Measurements from ENCODE around the gene HIPK4. TPM values are rescaled to one million over a fixed set of nuclear protein-coding genes. Genes with fewer than 3 reads are reported as not detected.

The HIPK4 gene
- total RNA-seq, 1 experiment from 2014 or later, result 0.15 TPM

DNA sequence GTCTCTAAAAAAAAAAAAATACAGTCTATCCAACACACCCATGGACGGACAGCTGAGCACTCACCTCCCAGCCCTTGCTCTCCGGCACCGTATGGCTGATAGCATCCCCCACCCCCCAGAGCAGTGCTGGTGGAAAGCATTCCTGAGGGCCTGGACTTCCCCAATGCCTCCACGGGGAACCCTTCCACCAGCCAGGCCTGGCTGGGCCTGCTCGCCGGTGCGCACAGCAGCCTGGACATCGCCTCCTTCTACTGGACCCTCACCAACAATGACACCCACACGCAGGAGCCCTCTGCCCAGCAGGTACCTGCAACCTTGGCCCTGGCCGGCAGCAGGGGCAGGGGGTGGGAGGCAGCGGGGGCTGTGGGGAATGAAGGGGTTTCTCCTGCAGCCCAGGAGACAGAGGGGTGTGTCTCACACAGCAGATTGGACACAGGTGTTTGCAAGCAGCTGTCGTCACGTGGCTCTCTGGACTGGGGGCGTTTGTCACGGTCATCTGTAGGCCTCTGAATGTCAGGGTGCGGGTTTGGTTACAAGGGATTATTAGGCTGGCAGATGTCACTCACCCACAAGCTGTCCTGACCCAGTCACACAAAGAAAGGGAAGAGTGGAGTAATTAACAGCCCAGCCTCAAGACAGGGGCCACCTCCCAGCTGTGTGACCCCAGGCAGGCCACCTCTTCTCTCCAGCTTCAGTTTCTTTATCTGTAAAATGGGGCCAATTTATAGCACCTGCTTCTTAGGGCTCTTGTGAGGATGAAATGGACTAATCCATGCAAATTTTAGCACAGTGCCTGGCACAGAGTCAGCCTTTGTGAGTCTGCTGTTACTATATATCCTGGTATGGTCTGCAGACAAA lies 22.2 kb downstream of the HIPK4 start:
- intact Hi-C loops (cut with micrococcal nuclease; ENCODE audit: unreplicated experiment), result no loop called here
- BruUV-seq (replicated peaks), result no TSS peak
- Histone ChIP-seq H3K9me3 (ENCODE audit: low read depth, low read length, poor library complexity, severe bottlenecking) (no peaks in the 10 kb centered on the region), H3K4me3 (ENCODE audit: low read depth, low read length, poor library complexity, severe bottlenecking) (no peak overlapping the region), H3K27ac (ENCODE audit: low read depth, low read length, poor library complexity, severe bottlenecking) (no peak overlapping the region), H3K36me3 (ENCODE audit: insufficient read depth, low read length, poor library complexity, severe bottlenecking) (peaks cover 45% of the 10 kb centered on the region), H3K4me1 (ENCODE audit: insufficient read depth, low read length, poor library complexity, severe bottlenecking) (peaks cover 14% of the 10 kb centered on the region), H3K27me3 (replicated peaks; ENCODE audit: insufficient read depth, low read depth, low read length, poor library complexity) (no peaks in the 10 kb centered on the region)
- TF ChIP-seq, protein P1, sequence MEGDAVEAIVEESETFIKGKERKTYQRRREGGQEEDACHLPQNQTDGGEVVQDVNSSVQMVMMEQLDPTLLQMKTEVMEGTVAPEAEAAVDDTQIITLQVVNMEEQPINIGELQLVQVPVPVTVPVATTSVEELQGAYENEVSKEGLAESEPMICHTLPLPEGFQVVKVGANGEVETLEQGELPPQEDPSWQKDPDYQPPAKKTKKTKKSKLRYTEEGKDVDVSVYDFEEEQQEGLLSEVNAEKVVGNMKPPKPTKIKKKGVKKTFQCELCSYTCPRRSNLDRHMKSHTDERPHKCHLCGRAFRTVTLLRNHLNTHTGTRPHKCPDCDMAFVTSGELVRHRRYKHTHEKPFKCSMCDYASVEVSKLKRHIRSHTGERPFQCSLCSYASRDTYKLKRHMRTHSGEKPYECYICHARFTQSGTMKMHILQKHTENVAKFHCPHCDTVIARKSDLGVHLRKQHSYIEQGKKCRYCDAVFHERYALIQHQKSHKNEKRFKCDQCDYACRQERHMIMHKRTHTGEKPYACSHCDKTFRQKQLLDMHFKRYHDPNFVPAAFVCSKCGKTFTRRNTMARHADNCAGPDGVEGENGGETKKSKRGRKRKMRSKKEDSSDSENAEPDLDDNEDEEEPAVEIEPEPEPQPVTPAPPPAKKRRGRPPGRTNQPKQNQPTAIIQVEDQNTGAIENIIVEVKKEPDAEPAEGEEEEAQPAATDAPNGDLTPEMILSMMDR (conservative IDR thresholded peaks at IDR 0.05; ENCODE audit: low read depth, low read length), result no peak
- no peak for TF ChIP-seq EZH2 (IDR thresholded peaks at IDR 0.05; ENCODE audit: borderline replicate concordance, low read depth, low read length, poor library complexity, severe bottlenecking)
- DNase-seq (ENCODE audit: low spot score), result no peak
- ChIA-PET POLR2A (ENCODE audit: low non-redundant PET) (no interaction called here), CTCF (interaction anchor here (0.6 to 1.4 kb wide), 2 partner anchors 62 to 139 kb away, joined by 3 to 8 read pairs; no protein-coding TSS in a partner anchor)

DNA sequence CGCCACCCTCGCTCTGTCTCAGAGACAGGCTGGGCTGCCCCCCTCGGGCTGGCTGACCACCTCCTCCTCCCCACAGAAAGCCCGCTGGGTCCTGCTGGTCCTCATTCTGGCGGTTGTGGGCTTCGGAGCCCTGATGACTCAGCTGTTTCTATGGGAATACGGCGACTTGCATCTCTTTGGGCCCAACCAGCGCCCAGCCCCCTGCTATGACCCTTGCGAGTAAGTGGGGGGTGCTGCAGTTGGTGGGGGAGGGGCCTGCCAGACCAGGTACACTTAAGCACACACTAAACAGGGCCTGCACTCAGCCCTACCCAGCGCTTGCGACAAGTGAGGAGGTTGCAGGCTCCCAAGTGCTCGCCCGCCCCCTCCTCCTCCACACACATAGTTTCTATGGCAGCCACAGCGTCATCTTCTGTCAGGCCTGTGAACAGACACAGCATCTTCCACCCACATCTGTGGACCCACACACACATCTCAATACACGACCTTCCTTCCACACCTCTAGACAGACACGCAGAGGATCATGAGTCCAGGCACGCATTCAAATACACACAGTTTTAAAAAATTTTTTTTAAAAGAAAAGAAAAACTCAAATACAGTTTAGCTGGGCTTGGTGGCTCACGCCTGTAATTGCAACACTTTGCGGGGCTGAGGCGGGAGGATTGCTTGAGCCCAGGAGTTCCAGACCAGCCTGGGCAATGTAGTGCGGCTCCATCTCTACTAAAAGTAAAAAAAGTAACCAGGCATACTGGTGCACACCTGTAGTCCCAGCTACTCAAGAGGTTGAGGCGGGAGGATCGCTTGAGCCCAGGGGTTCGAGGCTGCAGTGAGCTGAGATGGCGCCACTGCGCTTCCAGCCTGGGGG lies 23.1 kb downstream of the HIPK4 start:
- TF ChIP-seq EZH2 (IDR thresholded peaks at IDR 0.05; ENCODE audit: borderline replicate concordance, low read depth, low read length, poor library complexity, severe bottlenecking), result no peak
- TF ChIP-seq, protein P1 (conservative IDR thresholded peaks at IDR 0.05; ENCODE audit: low read depth, low read length), result peak; percentile 40
- peaks cover 41% of the 10 kb centered on the region for H3K36me3 ChIP-seq (ENCODE audit: insufficient read depth, low read length, poor library complexity, severe bottlenecking)
- intact Hi-C loops (cut with micrococcal nuclease; ENCODE audit: unreplicated experiment), result no loop called here
- CTCF ChIA-PET, result interaction anchor here (0.6 to 1.4 kb wide), 2 partner anchors 61 to 138 kb away, joined by 3 to 8 read pairs; no protein-coding TSS in a partner anchor
- H3K4me1 ChIP-seq (ENCODE audit: insufficient read depth, low read length, poor library complexity, severe bottlenecking), result peaks cover 14% of the 10 kb centered on the region
- H3K27me3 ChIP-seq (replicated peaks; ENCODE audit: insufficient read depth, low read depth, low read length, poor library complexity), result no peaks in the 10 kb centered on the region
- POLR2A ChIA-PET (ENCODE audit: low non-redundant PET), result no interaction called here
- H3K9me3 ChIP-seq (ENCODE audit: low read depth, low read length, poor library complexity, severe bottlenecking), result no peaks in the 10 kb centered on the region
- peak; percentile 72 for DNase-seq (ENCODE audit: low spot score)
- peak overlapping the region; percentile 83 for H3K27ac ChIP-seq (ENCODE audit: low read depth, low read length, poor library complexity, severe bottlenecking)
- no TSS peak for BruUV-seq (replicated peaks)
- peak overlapping the region; percentile 62 for H3K4me3 ChIP-seq (ENCODE audit: low read depth, low read length, poor library complexity, severe bottlenecking)

DNA sequence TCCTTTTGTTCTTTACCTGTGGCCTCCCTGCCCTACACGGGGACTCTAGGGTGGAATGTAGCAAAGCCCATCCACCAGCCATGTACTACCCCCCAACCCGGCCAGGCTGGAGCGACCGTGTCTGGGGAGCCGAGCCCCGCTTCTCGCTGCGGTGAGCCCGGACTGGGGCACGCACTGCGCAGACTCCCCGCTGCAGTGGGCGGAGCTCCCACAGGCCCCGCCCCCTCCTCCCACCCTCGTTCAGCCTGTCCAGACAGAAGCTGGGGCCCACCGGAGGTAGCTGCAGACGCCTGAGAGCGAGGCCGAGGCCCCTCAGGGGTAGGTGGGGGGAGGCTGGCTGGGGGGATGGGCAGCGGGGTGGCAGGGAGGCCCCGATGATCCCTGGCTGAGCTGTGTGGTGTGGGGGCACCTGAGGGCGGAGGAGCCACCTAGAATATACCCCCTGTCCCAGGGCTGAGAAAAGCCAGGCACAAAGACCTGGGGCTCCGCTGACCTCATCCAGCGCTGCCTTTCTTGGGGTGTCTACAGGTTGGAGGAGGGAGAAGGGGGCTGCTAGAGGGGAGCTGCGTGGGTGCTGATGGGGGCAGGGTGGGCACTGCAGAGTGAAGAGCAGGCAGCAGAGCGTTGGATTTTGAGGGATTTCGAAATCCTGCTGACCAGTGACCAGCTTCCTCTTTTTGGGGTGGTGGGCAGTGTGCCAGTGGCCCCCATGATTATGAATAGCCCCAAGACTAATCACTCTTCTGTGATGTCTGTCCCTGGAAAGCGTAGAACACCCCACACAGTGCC lies 24.2 kb downstream of the HIPK4 start:
- TF ChIP-seq, protein P1 (conservative IDR thresholded peaks at IDR 0.05; ENCODE audit: low read depth, low read length), result no peak
- no peak for TF ChIP-seq EZH2 (IDR thresholded peaks at IDR 0.05; ENCODE audit: borderline replicate concordance, low read depth, low read length, poor library complexity, severe bottlenecking)
- Histone ChIP-seq H3K27ac (ENCODE audit: low read depth, low read length, poor library complexity, severe bottlenecking) (peak overlapping the region; percentile 83), H3K27me3 (replicated peaks; ENCODE audit: insufficient read depth, low read depth, low read length, poor library complexity) (no peaks in the 10 kb centered on the region), H3K4me1 (ENCODE audit: insufficient read depth, low read length, poor library complexity, severe bottlenecking) (peaks cover 14% of the 10 kb centered on the region), H3K36me3 (ENCODE audit: insufficient read depth, low read length, poor library complexity, severe bottlenecking) (peaks cover 33% of the 10 kb centered on the region), H3K9me3 (ENCODE audit: low read depth, low read length, poor library complexity, severe bottlenecking) (no peaks in the 10 kb centered on the region), H3K4me3 (ENCODE audit: low read depth, low read length, poor library complexity, severe bottlenecking) (peak overlapping the region; percentile 62)
- intact Hi-C loops (cut with micrococcal nuclease; ENCODE audit: unreplicated experiment), result no loop called here
- peak; percentile 86 for DNase-seq (ENCODE audit: low spot score)
- TSS peak; percentile 18 for BruUV-seq (replicated peaks)
- CTCF ChIA-PET, result interaction anchor here (1.4 kb wide), 1 partner anchor 60 kb away, joined by 8 read pairs; no protein-coding TSS in a partner anchor
- POLR2A ChIA-PET (ENCODE audit: low non-redundant PET), result interaction anchor here (0.6 kb wide), 4 partner anchors 77 to 814 kb away, joined by 3 to 6 read pairs (median 4); no protein-coding TSS in a partner anchor
